WERI-Rb-1 (cell line): ENCODE measurements around the gene KLHL21.

Experiments used
- DNase-seq: peaks from one replicate; pipeline ENCODE4 v3.0.0-alpha.2; 2020
- H3K27ac ChIP-seq: fragments of 250-450 bp; sonication (Bioruptor Pico); 2 replicates; pipeline ENCODE4 v1.5.1; 2020; ENCODE audit warnings: mild to moderate bottlenecking, moderate library complexity
- H3K27me3 ChIP-seq: fragments of 250-450 bp; sonication (Bioruptor Pico); 2 replicates; pipeline ENCODE4 v1.5.1; 2021; ENCODE audit warnings: mild to moderate bottlenecking, low read depth, moderate library complexity; ENCODE audit not compliant: insufficient read depth, severe bottlenecking
- H3K36me3 ChIP-seq: fragments of 250-450 bp; sonication (Bioruptor Pico); 2 replicates; pipeline ENCODE4 v1.5.1; 2020; ENCODE audit warnings: mild to moderate bottlenecking, moderate library complexity
- H3K4me3 ChIP-seq: 2 replicates; pipeline ENCODE4 v1.5.1; 2011; ENCODE audit warnings: low read depth, mild to moderate bottlenecking, control low read depth, low read length
- H3K9me3 ChIP-seq: fragments of 250-450 bp; sonication (Bioruptor Pico); 2 replicates; pipeline ENCODE4 v1.5.1; 2021; ENCODE audit warnings: mild to moderate bottlenecking, moderate library complexity; ENCODE audit not compliant: severe bottlenecking
- CTCF ChIP-seq: IDR thresholded peaks from 2 replicates; pipeline ENCODE4 v1.5.1; 2011; ENCODE audit warnings: low read depth, mild to moderate bottlenecking, control low read depth, inconsistent platforms, low read length

Gene KLHL21

GRCh38 chr1:6596886-6597776, 5.5 kb downstream of the KLHL21 start:
- Histone ChIP-seq H3K27ac (no peak overlapping the region), H3K27me3 (no peaks in the 10 kb centered on the region), H3K4me3 (no peak overlapping the region), H3K9me3 (no peaks in the 10 kb centered on the region), H3K36me3 (peaks cover 74% of the 10 kb centered on the region)
- no peak for TF ChIP-seq CTCF
- no peak for DNase-seq

- no peak overlapping the region for H3K4me3 ChIP-seq
- no peaks in the 10 kb centered on the region for H3K27me3 ChIP-seq
- H3K36me3 ChIP-seq, result peaks cover 78% of the 10 kb centered on the region
- no peaks in the 10 kb centered on the region for H3K9me3 ChIP-seq
- peak overlapping the region; percentile 92 for H3K27ac ChIP-seq
- DNase-seq, result no peak
- no peak for TF ChIP-seq CTCF
These were observed 6.3 kb downstream of the KLHL21 start for GRCh38 chr1:6596351-6596750.

- Histone ChIP-seq H3K27me3 (no peaks in the 10 kb centered on the region), H3K4me3 (no peak overlapping the region), H3K36me3 (peaks cover 88% of the 10 kb centered on the region), H3K9me3 (no peaks in the 10 kb centered on the region), H3K27ac (peak overlapping the region; percentile 92)
- peak; percentile 77 for DNase-seq
- no peak for TF ChIP-seq CTCF
These were observed 7.5 kb downstream of the KLHL21 start for GRCh38 chr1:6594977-6595740.

GRCh38 chr1:6593810-6594209, 8.9 kb downstream of the KLHL21 start:
- H3K9me3 ChIP-seq, result no peaks in the 10 kb centered on the region
- H3K4me3 ChIP-seq, result no peak overlapping the region
- peaks cover 88% of the 10 kb centered on the region for H3K36me3 ChIP-seq
- no peak for TF ChIP-seq CTCF
- no peaks in the 10 kb centered on the region for H3K27me3 ChIP-seq
- DNase-seq, result no peak
- peak overlapping the region; percentile 92 for H3K27ac ChIP-seq

GRCh38 chr1:6592865-6593593, 9.6 kb downstream of the KLHL21 start:
- TF ChIP-seq CTCF, result no peak
- H3K36me3 ChIP-seq, result peaks cover 89% of the 10 kb centered on the region
- no peaks in the 10 kb centered on the region for H3K9me3 ChIP-seq
- no peak overlapping the region for H3K4me3 ChIP-seq
- no peaks in the 10 kb centered on the region for H3K27me3 ChIP-seq
- no peak for DNase-seq
- H3K27ac ChIP-seq, result peak overlapping the region; percentile 92
